ENCODE data around the gene CALML3. TPM values are rescaled to one million over a fixed set of nuclear protein-coding genes. Genes with fewer than 3 reads are reported as not detected.

CALML3 gene
- polyA plus RNA-seq, 1 donor from 2014 or later: not detected

- TF ChIP-seq SMC3 (conservative IDR thresholded peaks at IDR 0.05; ENCODE audit: poor library complexity) (no peak), MXI1 (conservative IDR thresholded peaks at IDR 0.05; ENCODE audit: poor library complexity, severe bottlenecking) (no peak), EZH2 (IDR thresholded peaks at IDR 0.05; ENCODE audit: borderline replicate concordance, insufficient read depth, low read length, poor library complexity, severe bottlenecking) (no peak), POLR2AphosphoS5 (IDR thresholded peaks at IDR 0.05) (no peak), EP300 (conservative IDR thresholded peaks at IDR 0.05; ENCODE audit: poor library complexity, severe bottlenecking) (no peak), RAD21 (conservative IDR thresholded peaks at IDR 0.05) (no peak), TAF1 (IDR thresholded peaks at IDR 0.05; ENCODE audit: low read depth) (no peak)
- TF ChIP-seq, protein P1, sequence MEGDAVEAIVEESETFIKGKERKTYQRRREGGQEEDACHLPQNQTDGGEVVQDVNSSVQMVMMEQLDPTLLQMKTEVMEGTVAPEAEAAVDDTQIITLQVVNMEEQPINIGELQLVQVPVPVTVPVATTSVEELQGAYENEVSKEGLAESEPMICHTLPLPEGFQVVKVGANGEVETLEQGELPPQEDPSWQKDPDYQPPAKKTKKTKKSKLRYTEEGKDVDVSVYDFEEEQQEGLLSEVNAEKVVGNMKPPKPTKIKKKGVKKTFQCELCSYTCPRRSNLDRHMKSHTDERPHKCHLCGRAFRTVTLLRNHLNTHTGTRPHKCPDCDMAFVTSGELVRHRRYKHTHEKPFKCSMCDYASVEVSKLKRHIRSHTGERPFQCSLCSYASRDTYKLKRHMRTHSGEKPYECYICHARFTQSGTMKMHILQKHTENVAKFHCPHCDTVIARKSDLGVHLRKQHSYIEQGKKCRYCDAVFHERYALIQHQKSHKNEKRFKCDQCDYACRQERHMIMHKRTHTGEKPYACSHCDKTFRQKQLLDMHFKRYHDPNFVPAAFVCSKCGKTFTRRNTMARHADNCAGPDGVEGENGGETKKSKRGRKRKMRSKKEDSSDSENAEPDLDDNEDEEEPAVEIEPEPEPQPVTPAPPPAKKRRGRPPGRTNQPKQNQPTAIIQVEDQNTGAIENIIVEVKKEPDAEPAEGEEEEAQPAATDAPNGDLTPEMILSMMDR (IDR thresholded peaks at IDR 0.05; ENCODE audit: poor library complexity, severe bottlenecking): no peak
- TF ChIP-seq, protein P2, sequence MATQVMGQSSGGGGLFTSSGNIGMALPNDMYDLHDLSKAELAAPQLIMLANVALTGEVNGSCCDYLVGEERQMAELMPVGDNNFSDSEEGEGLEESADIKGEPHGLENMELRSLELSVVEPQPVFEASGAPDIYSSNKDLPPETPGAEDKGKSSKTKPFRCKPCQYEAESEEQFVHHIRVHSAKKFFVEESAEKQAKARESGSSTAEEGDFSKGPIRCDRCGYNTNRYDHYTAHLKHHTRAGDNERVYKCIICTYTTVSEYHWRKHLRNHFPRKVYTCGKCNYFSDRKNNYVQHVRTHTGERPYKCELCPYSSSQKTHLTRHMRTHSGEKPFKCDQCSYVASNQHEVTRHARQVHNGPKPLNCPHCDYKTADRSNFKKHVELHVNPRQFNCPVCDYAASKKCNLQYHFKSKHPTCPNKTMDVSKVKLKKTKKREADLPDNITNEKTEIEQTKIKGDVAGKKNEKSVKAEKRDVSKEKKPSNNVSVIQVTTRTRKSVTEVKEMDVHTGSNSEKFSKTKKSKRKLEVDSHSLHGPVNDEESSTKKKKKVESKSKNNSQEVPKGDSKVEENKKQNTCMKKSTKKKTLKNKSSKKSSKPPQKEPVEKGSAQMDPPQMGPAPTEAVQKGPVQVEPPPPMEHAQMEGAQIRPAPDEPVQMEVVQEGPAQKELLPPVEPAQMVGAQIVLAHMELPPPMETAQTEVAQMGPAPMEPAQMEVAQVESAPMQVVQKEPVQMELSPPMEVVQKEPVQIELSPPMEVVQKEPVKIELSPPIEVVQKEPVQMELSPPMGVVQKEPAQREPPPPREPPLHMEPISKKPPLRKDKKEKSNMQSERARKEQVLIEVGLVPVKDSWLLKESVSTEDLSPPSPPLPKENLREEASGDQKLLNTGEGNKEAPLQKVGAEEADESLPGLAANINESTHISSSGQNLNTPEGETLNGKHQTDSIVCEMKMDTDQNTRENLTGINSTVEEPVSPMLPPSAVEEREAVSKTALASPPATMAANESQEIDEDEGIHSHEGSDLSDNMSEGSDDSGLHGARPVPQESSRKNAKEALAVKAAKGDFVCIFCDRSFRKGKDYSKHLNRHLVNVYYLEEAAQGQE (IDR thresholded peaks at IDR 0.05; ENCODE audit: borderline replicate concordance): no peak
- no peaks in the 10 kb centered on the region for H3K9me2 ChIP-seq (ENCODE audit: insufficient read depth, low read length)
- H3K9me3 ChIP-seq (ENCODE audit: low read length): no peaks in the 10 kb centered on the region
- no peaks in the 10 kb centered on the region for H4K20me1 ChIP-seq (ENCODE audit: insufficient read depth)
- H3K79me2 ChIP-seq (replicated peaks; ENCODE audit: insufficient read depth, low read length): no peaks in the 10 kb centered on the region
- H3K4me3 ChIP-seq (ENCODE audit: low read length): no peak overlapping the region
- H3K9ac ChIP-seq (ENCODE audit: low read length): no peak overlapping the region
- H2AFZ ChIP-seq (ENCODE audit: low read depth, low read length): no peak overlapping the region
- H3F3A ChIP-seq (ENCODE audit: insufficient read depth, low read length, poor library complexity, severe bottlenecking): no peaks in the 10 kb centered on the region
- no peak overlapping the region for H3K27ac ChIP-seq (ENCODE audit: low read length)
- no peaks in the 10 kb centered on the region for H3K36me3 ChIP-seq (ENCODE audit: insufficient read depth, low read length)
- no peaks in the 10 kb centered on the region for H3K27me3 ChIP-seq (ENCODE audit: insufficient read depth, low read depth, low read length)
- no peak overlapping the region for H3K4me2 ChIP-seq (ENCODE audit: low read length)
Observed at GRCh38 chr10:5534051-5534821, 9.5 kb downstream of the CALML3 start.

DNA sequence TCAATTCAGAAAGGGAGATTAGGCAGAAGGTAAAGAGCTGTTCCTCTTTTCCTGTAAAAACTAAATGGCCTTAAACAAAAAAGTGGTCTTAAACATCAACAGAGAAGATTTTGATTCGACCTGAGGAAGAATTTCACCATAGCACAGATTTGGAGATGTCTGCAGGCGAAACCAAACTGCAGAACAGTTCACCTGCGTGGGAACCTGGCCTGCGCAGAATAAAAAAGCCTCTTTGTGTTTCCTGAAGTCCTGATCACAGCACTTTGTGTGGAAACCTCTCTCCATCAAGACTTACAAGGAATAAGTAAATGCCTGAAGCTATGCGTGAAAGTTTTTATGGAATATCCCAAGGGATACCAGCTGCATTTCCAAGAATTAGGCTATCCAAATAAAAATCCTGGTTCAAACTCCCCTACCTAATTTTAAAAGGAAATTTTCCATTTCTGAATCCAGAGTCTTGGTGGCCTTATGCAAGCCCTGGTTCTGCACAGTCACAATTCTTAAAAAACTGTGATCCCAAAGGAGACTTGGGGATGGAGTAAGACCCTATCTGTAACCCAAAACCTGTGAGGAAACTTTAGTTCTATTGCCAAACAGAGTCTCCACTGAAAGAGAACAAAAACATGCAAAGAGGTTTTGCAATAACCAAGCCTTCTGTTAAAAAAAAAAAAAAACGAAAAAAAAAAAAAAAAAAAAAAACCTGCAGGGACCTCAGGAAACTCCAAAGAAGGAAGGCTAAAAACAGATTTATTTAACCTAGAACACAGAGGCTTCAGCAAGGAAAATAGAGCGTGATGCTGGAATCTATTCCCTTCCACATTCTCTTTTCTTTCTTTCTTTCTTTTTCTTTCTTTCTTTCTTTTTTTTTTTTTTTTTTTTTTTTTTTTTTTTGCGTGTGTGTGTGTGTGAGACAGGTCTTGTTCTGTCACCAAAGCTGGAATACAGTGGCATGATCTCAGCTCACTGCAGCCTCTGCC, 10.4 kb downstream of the CALML3 start:
- no peak overlapping the region for H3K27ac ChIP-seq (ENCODE audit: low read length)
- TF ChIP-seq, protein P1 (IDR thresholded peaks at IDR 0.05; ENCODE audit: poor library complexity, severe bottlenecking): no peak
- TF ChIP-seq SMC3 (conservative IDR thresholded peaks at IDR 0.05; ENCODE audit: poor library complexity): no peak
- TF ChIP-seq POLR2AphosphoS5 (IDR thresholded peaks at IDR 0.05): no peak
- no peak for TF ChIP-seq MXI1 (conservative IDR thresholded peaks at IDR 0.05; ENCODE audit: poor library complexity, severe bottlenecking)
- TF ChIP-seq RAD21 (conservative IDR thresholded peaks at IDR 0.05): no peak
- TF ChIP-seq EZH2 (IDR thresholded peaks at IDR 0.05; ENCODE audit: borderline replicate concordance, insufficient read depth, low read length, poor library complexity, severe bottlenecking): no peak
- no peak for TF ChIP-seq EP300 (conservative IDR thresholded peaks at IDR 0.05; ENCODE audit: poor library complexity, severe bottlenecking)
- TF ChIP-seq TAF1 (IDR thresholded peaks at IDR 0.05; ENCODE audit: low read depth): no peak
- TF ChIP-seq, protein P2 (IDR thresholded peaks at IDR 0.05; ENCODE audit: borderline replicate concordance): no peak

More for the DNA sequence above, 10.4 kb downstream of the CALML3 start:
- H2AFZ ChIP-seq (ENCODE audit: low read depth, low read length): no peak overlapping the region
- no peaks in the 10 kb centered on the region for H3F3A ChIP-seq (ENCODE audit: insufficient read depth, low read length, poor library complexity, severe bottlenecking)
- no peaks in the 10 kb centered on the region for H3K79me2 ChIP-seq (replicated peaks; ENCODE audit: insufficient read depth, low read length)
- no peak overlapping the region for H3K9ac ChIP-seq (ENCODE audit: low read length)
- no peak overlapping the region for H3K4me3 ChIP-seq (ENCODE audit: low read length)
- no peaks in the 10 kb centered on the region for H3K9me3 ChIP-seq (ENCODE audit: low read length)
- H3K9me2 ChIP-seq (ENCODE audit: insufficient read depth, low read length): no peaks in the 10 kb centered on the region
- H3K36me3 ChIP-seq (ENCODE audit: insufficient read depth, low read length): no peaks in the 10 kb centered on the region
- H3K4me2 ChIP-seq (ENCODE audit: low read length): no peak overlapping the region
- no peaks in the 10 kb centered on the region for H3K27me3 ChIP-seq (ENCODE audit: insufficient read depth, low read depth, low read length)
- H4K20me1 ChIP-seq (ENCODE audit: insufficient read depth): no peaks in the 10 kb centered on the region

Data from neural cell (in vitro differentiated cells).